ENCODE data around the gene MYH7.

- no peak for TF ChIP-seq CTCF (conservative IDR thresholded peaks at IDR 0.05 in 1 of 2, IDR thresholded peaks at IDR 0.05 in 1 of 2; ENCODE audit: low read depth in 1 of 2, low read length in 2 of 2)
- no peak for TF ChIP-seq EZH2 (IDR thresholded peaks at IDR 0.05; ENCODE audit: low read length, missing control alignments)
Observed at GRCh38 chr14:23408307-23408630, 27.2 kb downstream of the MYH7 start.
